Measurements from ENCODE around the gene GDF7.

GRCh38 chr2:20646446-20646845 lies 20.5 kb upstream of the GDF7 start:
- TF ChIP-seq POLR2A (IDR thresholded peaks at IDR 0.05) = no peak
- TF ChIP-seq, protein P1, sequence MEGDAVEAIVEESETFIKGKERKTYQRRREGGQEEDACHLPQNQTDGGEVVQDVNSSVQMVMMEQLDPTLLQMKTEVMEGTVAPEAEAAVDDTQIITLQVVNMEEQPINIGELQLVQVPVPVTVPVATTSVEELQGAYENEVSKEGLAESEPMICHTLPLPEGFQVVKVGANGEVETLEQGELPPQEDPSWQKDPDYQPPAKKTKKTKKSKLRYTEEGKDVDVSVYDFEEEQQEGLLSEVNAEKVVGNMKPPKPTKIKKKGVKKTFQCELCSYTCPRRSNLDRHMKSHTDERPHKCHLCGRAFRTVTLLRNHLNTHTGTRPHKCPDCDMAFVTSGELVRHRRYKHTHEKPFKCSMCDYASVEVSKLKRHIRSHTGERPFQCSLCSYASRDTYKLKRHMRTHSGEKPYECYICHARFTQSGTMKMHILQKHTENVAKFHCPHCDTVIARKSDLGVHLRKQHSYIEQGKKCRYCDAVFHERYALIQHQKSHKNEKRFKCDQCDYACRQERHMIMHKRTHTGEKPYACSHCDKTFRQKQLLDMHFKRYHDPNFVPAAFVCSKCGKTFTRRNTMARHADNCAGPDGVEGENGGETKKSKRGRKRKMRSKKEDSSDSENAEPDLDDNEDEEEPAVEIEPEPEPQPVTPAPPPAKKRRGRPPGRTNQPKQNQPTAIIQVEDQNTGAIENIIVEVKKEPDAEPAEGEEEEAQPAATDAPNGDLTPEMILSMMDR (IDR thresholded peaks at IDR 0.05) = no peak
